Keratinocyte (primary cell): Measurements from ENCODE around the gene ARG1.

Source experiments
- CTCF ChIP-seq, 3 experiments: IDR thresholded peaks in 1 of 3; conservative IDR thresholded peaks in 1 of 3; optimal IDR thresholded peaks in 1 of 3; 2 replicates in 2 of 3; 3 replicates in 1 of 3; pipeline versions ENCODE3 to v1.5.1; 2011; ENCODE audit warnings: low read length in 3 of 3, mild to moderate bottlenecking in 3 of 3, moderate library complexity in 2 of 3, control low read depth in 1 of 3, inconsistent platforms in 1 of 3; ENCODE audit not compliant: insufficient read depth in 2 of 3; ENCODE audit errors: extremely low read depth in 1 of 3
- EZH2 ChIP-seq: IDR thresholded peaks from one replicate; pipeline ENCODE4 v1.6.1; 2012; ENCODE audit warnings: inconsistent platforms, mild to moderate bottlenecking, low read length, moderate library complexity

DNA sequence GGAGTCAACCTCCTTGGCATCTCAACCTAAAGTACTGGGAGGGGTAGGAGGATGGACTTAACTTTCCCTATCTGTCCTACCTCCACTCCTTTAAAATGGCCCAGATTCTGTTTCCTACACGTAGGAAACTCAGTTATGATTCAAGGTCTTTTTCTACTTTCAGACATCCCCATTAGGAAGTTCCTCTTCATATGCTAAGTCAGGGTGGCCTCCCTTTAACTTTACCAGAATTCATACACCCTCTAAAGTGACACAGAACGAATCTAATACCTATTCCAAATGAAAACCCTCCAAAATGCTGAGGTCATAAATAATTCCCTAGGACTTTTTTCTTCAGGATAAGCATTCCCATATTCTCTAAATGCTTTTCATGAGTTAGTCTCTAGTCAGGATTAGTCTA, 15.6 kb downstream of the ARG1 start:
- TF ChIP-seq CTCF (optimal IDR thresholded peaks at IDR 0.05 in 1 of 3, IDR thresholded peaks at IDR 0.05 in 1 of 3, conservative IDR thresholded peaks at IDR 0.05 in 1 of 3; ENCODE audit: extremely low read depth in 1 of 3, insufficient read depth in 2 of 3, low read length in 3 of 3): no peak
- TF ChIP-seq EZH2: no peak
